ENCODE measurements around the gene TAS2R40.

- TF ChIP-seq TAF1 (IDR thresholded peaks at IDR 0.05; ENCODE audit: low read depth) (no peak), CTCF (IDR thresholded peaks at IDR 0.05; ENCODE audit: poor library complexity, severe bottlenecking) (no peak), RAD21 (conservative IDR thresholded peaks at IDR 0.05) (no peak), EP300 (conservative IDR thresholded peaks at IDR 0.05; ENCODE audit: poor library complexity, severe bottlenecking) (no peak), EZH2 (IDR thresholded peaks at IDR 0.05; ENCODE audit: borderline replicate concordance, insufficient read depth, low read length, poor library complexity, severe bottlenecking) (no peak), POLR2AphosphoS5 (IDR thresholded peaks at IDR 0.05) (no peak), SMC3 (conservative IDR thresholded peaks at IDR 0.05; ENCODE audit: poor library complexity) (no peak), REST (IDR thresholded peaks at IDR 0.05; ENCODE audit: borderline replicate concordance) (no peak), MXI1 (conservative IDR thresholded peaks at IDR 0.05; ENCODE audit: poor library complexity, severe bottlenecking) (no peak)
These were observed 11.3 kb upstream of the TAS2R40 start for GRCh38 chr7:143210541-143210940.
